Peyer's patch (tissue), 4 donors: Measurements from ENCODE around the gene CPNE7.

Experiments used
- CTCF ChIP-seq, 6 experiments: fragments of 450-650 bp in 4 of 6; fragments of 200-600 bp in 2 of 6; sonication (generic) in 1 of 6; IDR thresholded peaks; one replicate each; pipeline ENCODE4 v1.5.1; 2017 to 2019; ENCODE audit warnings: antibody characterized with exemption in 6 of 6, mild to moderate bottlenecking in 3 of 6, moderate library complexity in 1 of 6
- POLR2A ChIP-seq, 2 donors: fragments of 450-650 bp; IDR thresholded peaks; one replicate each; pipeline ENCODE4 v1.5.1; 2017; ENCODE audit warnings: antibody characterized with exemption in 2 of 2, mild to moderate bottlenecking in 2 of 2, moderate library complexity in 2 of 2

- TF ChIP-seq CTCF (IDR thresholded peaks at IDR 0.05), result no peak
- TF ChIP-seq POLR2A (IDR thresholded peaks at IDR 0.05), result no peak
Observed at GRCh38 chr16:89570342-89570923, 5.1 kb upstream of the CPNE7 start.
